GM18858 (cell line): ENCODE results near the gene RPL29.

Experiments used
- ATAC-seq: cut with Tn5 transposase; IDR thresholded peaks from one replicate; pipeline ENCODE4 v1.9.1; 2021; ENCODE audit not compliant: unreplicated experiment

Gene RPL29

DNA sequence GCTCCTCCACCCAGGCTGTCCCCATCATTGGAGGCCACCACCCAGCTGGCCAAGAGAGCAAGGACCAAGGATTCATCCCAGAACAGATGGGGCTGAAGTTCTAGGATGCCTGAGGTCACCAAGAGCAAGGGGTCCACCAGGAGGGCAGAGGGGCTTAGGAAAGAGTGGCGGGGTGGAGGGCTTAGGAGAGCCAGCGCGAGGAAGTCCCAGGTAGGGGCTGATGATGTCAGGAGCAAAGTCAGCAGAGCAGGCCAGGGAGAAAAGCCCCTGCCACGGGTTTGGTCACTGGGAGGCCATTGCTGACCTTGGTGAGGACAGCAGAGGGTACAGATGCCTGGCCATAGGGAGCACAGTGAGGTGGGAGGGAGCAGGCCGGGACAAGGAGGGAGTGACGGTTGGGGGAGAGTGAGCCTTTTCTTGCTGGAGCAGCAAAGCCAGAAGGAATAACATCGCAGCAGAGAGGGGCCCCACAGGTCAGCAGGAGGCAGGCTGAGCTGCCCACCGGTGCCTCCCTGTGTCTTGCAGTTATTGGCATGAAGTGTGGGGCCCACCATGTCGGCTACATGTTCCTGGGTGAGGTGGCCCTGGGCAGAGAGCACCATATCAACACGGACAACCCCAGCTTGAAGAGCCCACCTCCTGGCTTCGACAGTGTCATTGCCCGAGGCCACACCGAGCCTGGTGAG is 48.3 kb downstream of the RPL29 start:
- no peak for ATAC-seq

DNA sequence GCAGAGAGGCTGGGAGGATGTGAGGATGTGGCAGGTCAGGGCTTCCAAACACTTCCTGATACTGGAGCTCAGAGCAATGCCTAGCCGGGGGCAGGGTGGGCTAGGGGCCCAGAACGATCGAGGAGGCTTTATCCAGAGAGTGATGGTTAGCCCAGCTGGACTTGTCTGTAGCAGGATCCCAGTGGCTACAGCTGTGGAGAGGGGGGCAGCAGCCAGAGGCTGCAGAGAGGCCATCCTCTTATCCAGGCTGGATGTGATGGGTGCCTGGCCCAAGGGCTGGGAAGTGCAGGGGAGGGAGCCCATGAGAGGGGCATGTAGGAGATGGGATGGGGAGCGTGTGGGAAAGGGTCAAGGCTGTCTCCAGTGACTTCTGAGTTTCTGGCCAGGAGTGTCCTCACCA is 48.9 kb downstream of the RPL29 start:
- no peak for ATAC-seq

DNA sequence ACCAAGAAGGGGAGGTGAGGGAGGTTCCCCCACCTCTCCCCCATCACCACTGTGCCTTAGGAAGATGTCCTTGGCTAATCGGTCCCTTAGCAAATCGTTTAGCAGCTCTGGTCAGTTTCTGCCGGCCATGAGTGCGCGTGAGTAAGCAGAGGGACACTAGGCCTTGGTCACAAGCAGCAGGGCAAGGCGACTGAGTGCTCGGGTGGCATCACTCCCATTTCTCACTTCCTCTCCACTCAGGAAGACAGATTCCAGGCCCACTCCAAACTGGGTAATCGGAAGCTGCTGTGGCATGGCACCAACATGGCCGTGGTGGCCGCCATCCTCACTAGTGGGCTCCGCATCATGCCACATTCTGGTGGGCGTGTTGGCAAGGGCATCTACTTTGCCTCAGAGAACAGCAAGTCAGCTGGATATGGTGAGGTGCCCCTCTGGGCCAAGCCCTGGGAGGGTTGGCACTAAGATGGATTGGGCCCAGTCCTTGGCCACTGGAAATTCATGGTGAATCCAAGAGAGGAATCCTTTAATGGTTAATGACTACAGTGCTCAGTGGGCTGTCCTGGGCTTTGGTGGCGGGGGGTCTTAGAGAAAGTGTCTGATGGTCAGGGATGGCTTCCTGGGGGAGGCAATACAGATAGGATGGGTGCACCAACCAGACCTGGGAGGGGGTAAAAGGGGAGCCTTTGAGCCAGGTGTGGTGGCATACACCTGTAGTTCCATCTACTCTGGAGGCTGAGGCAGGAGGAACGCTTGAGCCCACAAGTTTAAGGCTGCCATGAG is 49.6 kb downstream of the RPL29 start:
- ATAC-seq, result no peak

DNA sequence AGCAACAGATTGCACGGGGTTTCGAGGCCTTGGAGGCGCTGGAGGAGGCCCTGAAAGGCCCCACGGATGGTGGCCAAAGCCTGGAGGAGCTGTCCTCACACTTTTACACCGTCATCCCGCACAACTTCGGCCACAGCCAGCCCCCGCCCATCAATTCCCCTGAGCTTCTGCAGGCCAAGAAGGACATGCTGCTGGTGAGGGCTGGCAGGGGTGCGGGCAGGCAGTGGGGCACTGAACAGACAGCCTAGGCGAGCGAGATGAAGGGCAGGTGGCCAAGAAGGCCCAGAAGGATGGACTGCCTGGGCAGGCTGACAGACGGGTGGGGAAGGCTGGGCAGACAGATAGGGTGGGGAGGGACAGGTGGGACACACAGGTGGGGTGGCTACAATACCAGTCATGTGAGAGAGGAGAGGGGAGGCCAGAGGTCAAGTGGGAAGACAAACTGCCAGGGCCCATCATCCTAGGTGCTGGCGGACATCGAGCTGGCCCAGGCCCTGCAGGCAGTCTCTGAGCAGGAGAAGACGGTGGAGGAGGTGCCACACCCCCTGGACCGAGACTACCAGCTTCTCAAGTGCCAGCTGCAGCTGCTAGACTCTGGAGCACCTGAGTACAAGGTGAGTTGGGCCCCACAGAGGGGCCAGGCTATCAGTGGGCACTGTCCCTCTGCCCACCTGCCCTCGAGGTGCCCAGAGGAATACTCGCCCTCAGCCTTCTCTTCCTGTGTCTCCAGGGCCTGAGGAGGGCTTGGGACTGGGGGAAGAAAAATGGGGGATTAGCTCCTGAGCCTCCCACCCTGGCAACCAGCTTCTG is 50.5 kb downstream of the RPL29 start:
- no peak for ATAC-seq

DNA sequence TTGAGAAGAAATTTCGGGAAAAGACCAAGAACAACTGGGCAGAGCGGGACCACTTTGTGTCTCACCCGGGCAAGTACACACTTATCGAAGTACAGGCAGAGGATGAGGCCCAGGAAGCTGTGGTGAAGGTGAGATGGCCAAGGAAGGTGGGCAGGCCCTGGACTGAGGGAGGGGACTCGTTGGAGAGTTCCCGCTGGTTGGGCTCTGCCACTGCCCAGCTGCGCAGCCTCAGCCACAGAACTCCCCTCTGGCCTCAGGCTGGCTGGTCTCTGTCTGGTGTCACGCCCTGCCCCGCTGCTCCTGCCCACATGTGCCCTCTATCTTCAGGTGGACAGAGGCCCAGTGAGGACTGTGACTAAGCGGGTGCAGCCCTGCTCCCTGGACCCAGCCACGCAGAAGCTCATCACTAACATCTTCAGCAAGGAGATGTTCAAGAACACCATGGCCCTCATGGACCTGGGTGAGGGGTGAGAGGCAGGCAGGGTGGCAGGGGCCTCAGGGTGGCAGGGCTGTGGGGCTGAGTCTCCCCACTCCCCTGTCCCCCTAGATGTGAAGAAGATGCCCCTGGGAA is 51.2 kb downstream of the RPL29 start:
- no peak for ATAC-seq
